CD4-positive, alpha-beta T cell treated with Interleukin-6 at 100 ng/mL for 8 hours (primary cell): ENCODE data around the gene MARCKSL1.
"Not testable (repeated sequence)": the region's sequence is repeated elsewhere in the genome, so short reads cannot be mapped to it uniquely, and the experiment has no call there.

Experiments used
- DNase-seq: peaks from one replicate; pipeline ENCODE4 v3.0.0-alpha.2; 2020; ENCODE audit warnings: mixed read lengths, low spot score

Gene MARCKSL1

GRCh38 chr1:32335790-32336590 is at the start of gene MARCKSL1:
MARCKSL1 (minus strand) TSS chr1:32336233; CDS start chr1:32336033, 200 bp downstream.
- DNase-seq, result peak; percentile 83

GRCh38 chr1:32380057-32380456 is 44.0 kb upstream of the MARCKSL1 start:
- DNase-seq, result no peak

- DNase-seq, result no peak
Observed at GRCh38 chr1:32377541-32378220, 41.6 kb upstream of the MARCKSL1 start.

GRCh38 chr1:32376199-32376598 is 40.2 kb upstream of the MARCKSL1 start:
- no peak for DNase-seq

- DNase-seq, result no peak
Observed at GRCh38 chr1:32373996-32374592, 38.1 kb upstream of the MARCKSL1 start.

- peak; percentile 78 for DNase-seq
Observed at GRCh38 chr1:32372149-32372756, 36.2 kb upstream of the MARCKSL1 start.

- DNase-seq, result no peak
Observed at GRCh38 chr1:32367912-32368635, 32.0 kb upstream of the MARCKSL1 start.

- DNase-seq, result no peak
Observed at GRCh38 chr1:32365445-32365844, 29.4 kb upstream of the MARCKSL1 start.

- DNase-seq, result no peak
Observed at GRCh38 chr1:32364836-32365235, 28.8 kb upstream of the MARCKSL1 start.

GRCh38 chr1:32363713-32364112 is 27.7 kb upstream of the MARCKSL1 start:
- DNase-seq, result no peak

- DNase-seq, result no peak
Observed at GRCh38 chr1:32362474-32363313, 26.7 kb upstream of the MARCKSL1 start, which contains the start of the genes FAM229A and TSSK3. FAM229A (minus strand) TSS chr1:32362485; CDS start chr1:32362091, 394 bp downstream. TSSK3 (plus strand) TSS chr1:32362539; CDS start chr1:32362702, 163 bp downstream.

- no peak for DNase-seq
Observed at GRCh38 chr1:32361674-32362473, 25.8 kb upstream of the MARCKSL1 start.

GRCh38 chr1:32361308-32361673 is 25.3 kb upstream of the MARCKSL1 start:
- DNase-seq, result no peak

- no peak for DNase-seq
Observed at GRCh38 chr1:32358435-32358834, 22.4 kb upstream of the MARCKSL1 start.

GRCh38 chr1:32357614-32358013 is 21.6 kb upstream of the MARCKSL1 start:
- DNase-seq, result no peak

- DNase-seq, result no peak
Observed at GRCh38 chr1:32356478-32356877, 20.4 kb upstream of the MARCKSL1 start.

- DNase-seq, result not testable (repeated sequence)
Observed at GRCh38 chr1:32355778-32356177, 19.7 kb upstream of the MARCKSL1 start.

GRCh38 chr1:32353886-32354570 is 18.0 kb upstream of the MARCKSL1 start:
- no peak for DNase-seq

GRCh38 chr1:32353431-32353830 is 17.4 kb upstream of the MARCKSL1 start:
- DNase-seq, result no peak
